GM10248 (cell line): ENCODE data around the gene RNASET2.

ENCODE experiments used
- CTCF ChIA-PET: fragments of 300-600 bp; sonication (Branson Sonifier 250); formaldehyde crosslinking; extraction: SDS; loops from one replicate; lab custom pipeline; 2021; ENCODE audit warnings: antibody characterized with exemption; lab: Yijun Ruan, JAX
- POLR2A ChIA-PET: fragments of 350-650 bp; sonication (Branson Sonifier 250); formaldehyde crosslinking; extraction: SDS; loops from one replicate; lab custom pipeline; 2020; ENCODE audit warnings: antibody characterized with exemption; lab: Yijun Ruan, JAX
- DNase-seq: peaks from one replicate; pipeline ENCODE4 v3.0.0; 2012; ENCODE audit errors: extremely low spot score
- TF ChIP-seq, protein P1 (sequence below): IDR thresholded peaks from 2 replicates; pipeline ENCODE4 v1.5.1; 2012; ENCODE audit warnings: mild to moderate bottlenecking, low read depth; ENCODE audit errors: extremely low read depth, missing control alignments, control extremely low read depth

RNASET2 gene

DNA sequence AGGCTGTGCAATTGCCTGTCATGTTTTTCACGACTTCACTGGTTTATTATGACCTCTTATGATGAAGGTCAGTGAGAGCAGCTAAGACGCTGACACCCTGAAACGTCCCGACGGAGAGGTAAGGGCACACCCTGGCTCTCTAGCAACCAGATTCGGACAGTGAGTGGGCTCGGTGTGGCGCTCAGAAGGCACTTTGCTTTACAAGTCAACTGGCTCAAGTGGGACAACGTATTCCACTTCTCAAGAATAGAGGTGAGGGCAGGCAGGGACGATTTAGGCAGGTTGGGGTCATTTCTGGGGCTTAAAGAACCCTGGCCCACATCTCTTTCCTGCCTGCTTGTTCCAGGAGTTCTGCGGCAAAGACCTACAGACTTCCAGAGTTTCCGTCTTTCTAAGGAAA, 18.2 kb downstream of the RNASET2 start:
- no peak for DNase-seq
- POLR2A ChIA-PET, result no interaction called here
- TF ChIP-seq, protein P1, sequence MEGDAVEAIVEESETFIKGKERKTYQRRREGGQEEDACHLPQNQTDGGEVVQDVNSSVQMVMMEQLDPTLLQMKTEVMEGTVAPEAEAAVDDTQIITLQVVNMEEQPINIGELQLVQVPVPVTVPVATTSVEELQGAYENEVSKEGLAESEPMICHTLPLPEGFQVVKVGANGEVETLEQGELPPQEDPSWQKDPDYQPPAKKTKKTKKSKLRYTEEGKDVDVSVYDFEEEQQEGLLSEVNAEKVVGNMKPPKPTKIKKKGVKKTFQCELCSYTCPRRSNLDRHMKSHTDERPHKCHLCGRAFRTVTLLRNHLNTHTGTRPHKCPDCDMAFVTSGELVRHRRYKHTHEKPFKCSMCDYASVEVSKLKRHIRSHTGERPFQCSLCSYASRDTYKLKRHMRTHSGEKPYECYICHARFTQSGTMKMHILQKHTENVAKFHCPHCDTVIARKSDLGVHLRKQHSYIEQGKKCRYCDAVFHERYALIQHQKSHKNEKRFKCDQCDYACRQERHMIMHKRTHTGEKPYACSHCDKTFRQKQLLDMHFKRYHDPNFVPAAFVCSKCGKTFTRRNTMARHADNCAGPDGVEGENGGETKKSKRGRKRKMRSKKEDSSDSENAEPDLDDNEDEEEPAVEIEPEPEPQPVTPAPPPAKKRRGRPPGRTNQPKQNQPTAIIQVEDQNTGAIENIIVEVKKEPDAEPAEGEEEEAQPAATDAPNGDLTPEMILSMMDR, result no peak
- CTCF ChIA-PET, result interaction anchor here (0.9 to 4.2 kb wide), 4 partner anchors 10 to 51 kb away, joined by 3 to 24 read pairs (median 15); no protein-coding TSS in a partner anchor

DNA sequence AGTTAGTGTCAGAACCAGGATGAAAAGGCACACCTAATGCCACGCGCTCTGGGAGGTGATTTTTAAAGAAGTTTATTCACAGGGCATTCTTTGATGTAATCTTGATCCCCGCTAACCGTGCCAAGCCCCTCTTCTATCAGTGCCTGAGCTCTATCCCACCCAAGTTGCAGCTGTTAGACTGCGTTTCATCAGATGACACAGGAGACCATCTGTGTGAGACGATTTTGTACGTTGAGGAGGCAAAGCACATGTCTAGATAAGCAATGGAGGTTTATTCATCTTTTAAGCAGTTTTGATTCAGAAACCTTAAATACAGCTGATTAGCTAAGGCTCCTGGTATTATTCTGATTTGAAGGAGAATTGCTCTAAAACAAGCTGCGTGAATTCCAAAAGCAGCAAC, 18.6 kb downstream of the RNASET2 start:
- POLR2A ChIA-PET, result no interaction called here
- no peak for DNase-seq
- CTCF ChIA-PET, result interaction anchor here (0.9 to 3.4 kb wide), 5 partner anchors 10 to 162 kb away, joined by 3 to 21 read pairs (median 4); partner anchors contain the start of gene RNASET2
- TF ChIP-seq, protein P1, result no peak

DNA sequence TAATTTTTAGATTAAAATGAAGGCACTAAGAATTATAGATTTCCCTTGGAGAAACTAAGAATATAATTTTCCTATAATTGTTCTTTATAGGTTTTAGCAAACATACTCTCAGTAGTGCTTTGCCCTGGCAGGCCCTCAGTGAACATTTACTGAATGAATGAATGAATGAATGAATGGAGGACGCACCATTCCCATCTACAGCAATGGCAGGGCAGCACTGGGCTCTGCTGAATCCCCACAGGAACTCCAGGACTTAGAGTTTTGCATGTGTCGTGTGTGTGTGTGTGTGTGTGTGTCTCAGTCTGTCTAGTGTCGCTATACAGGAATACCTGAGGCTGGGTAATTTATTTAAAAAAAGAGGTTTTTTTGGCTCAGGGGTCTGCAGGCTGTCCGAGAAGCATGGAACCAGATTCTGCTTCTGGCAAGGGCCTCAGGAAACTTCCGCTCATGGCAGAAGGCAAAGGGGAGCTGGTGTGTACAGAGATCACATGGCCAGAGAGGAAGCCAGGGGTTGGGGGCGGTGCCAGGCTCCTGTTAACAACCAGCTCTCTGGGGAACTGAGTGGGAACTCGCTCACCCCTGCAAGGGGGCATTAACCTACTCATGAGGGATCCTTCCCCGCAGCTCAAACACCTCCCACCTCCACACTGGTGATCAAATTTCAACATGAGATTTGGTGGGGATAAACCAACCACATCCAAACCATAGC, 20.1 kb downstream of the RNASET2 start:
- POLR2A ChIA-PET, result no interaction called here
- CTCF ChIA-PET, result interaction anchor here (1.0 to 3.4 kb wide), 6 partner anchors 12 to 161 kb away, joined by 3 to 21 read pairs (median 4); partner anchors contain the start of gene RNASET2
- TF ChIP-seq, protein P1, result no peak
- DNase-seq, result no peak

DNA sequence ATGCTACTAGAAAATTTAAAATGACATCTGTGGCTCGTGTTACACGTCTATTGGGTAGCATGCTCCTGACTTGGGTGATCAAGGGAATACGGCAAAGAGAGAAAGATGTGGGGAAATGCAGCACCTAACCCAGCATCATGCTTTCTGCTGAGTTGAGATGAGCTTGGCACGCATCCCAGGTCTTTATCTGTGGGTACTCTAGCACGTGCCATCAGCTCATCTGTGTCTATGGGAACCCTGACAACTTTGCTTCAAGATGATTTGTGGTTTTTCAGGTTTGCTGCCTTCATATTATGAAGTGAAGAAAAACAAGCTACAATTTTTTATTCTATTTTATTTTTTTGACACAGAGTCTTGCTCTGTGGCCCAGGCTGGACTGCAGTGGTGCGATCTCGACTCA, 21.0 kb downstream of the RNASET2 start:
- DNase-seq, result no peak
- ChIA-PET POLR2A (no interaction called here), CTCF (interaction anchor here (1.0 to 3.4 kb wide), 2 partner anchors 11 to 16 kb away, joined by 3 to 21 read pairs; no protein-coding TSS in a partner anchor)
- TF ChIP-seq, protein P1, result no peak

DNA sequence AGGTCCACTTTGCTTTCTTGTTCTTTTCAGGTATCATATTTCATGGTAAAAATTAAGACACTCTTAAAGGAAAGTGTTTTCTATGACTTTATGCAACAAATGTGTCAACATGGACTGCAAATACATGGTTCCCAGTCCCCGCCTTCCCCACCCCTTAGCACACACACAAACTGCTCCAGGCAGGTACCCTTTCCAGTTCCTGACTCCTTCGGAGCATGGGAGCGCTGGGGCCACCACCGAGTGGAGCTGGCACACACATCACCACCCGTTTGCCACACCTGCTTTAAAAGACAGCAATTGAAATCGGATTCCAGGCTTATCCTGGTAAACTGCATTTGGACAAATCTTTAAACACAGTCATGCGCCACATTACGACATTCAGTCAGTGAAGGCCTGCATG, 22.2 kb downstream of the RNASET2 start:
- no peak for DNase-seq
- CTCF ChIA-PET, result interaction anchor here (0.6 to 1.0 kb wide), 2 partner anchors 56 to 159 kb away, joined by 3 to 4 read pairs; no protein-coding TSS in a partner anchor
- TF ChIP-seq, protein P1, result no peak
- POLR2A ChIA-PET, result no interaction called here

DNA sequence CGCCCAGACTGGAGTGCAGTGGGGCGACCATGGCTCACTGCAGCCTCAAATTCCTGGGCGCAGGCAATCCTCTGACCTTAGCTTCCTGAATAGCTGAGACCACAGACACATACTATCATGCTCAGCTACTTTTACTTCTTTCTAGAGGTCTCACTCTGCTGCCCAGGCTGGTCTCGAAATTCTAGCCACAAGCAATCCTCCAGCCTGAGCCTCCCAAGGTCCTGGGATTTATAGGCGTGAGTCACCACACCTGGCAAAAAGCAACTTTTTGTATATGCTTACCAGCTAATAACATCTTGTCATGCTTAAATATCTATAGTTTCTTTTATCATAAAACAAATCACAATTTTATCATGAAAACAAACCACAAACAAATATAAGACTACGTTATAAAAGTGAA, 23.0 kb downstream of the RNASET2 start:
- DNase-seq, result no peak
- ChIA-PET POLR2A (no interaction called here), CTCF (interaction anchor here (0.6 to 1.0 kb wide), 3 partner anchors 22 to 158 kb away, joined by 3 to 4 read pairs (median 3); partner anchors contain the start of gene RNASET2)
- TF ChIP-seq, protein P1, result no peak
